Esophagus squamous epithelium (tissue), 5 donors: ENCODE data around the gene HAUS7. TPM values are rescaled to one million over a fixed set of nuclear protein-coding genes. Genes with fewer than 3 reads are reported as not detected.

ENCODE experiments used
- DNase-seq: peaks from one replicate; lab custom pipeline; 2025; lab: John Stamatoyannopoulos, UW
- H3K27ac ChIP-seq, 4 donors: fragments of 200-600 bp; sonication (generic); one replicate each; pipeline ENCODE4 v1.5.1; 2016 to 2019; ENCODE audit warnings: mild to moderate bottlenecking in 1 of 4
- H3K27me3 ChIP-seq, 4 donors: fragments of 200-600 bp; sonication (generic); 1 replicate in 3 of 4; 2 replicates in 1 of 4; pipeline versions ENCODE4 v1.5.1 to v1.6.0; 2017 to 2021; ENCODE audit warnings: antibody characterized with exemption in 1 of 4
- H3K36me3 ChIP-seq, 3 donors: fragments of 200-600 bp; sonication (generic); one replicate each; pipeline ENCODE4 v1.5.1; 2016 to 2019
- H3K4me1 ChIP-seq, 3 donors: fragments of 200-600 bp; sonication (generic); one replicate each; pipeline ENCODE4 v1.5.1; 2017 to 2019
- H3K4me3 ChIP-seq, 4 donors: fragments of 200-600 bp; sonication (generic); 1 replicate in 3 of 4; 2 replicates in 1 of 4; pipeline ENCODE4 v1.5.1; 2016 to 2019; ENCODE audit warnings: mild to moderate bottlenecking in 2 of 4, moderate library complexity in 1 of 4
- H3K9me3 ChIP-seq, 3 donors: fragments of 200-600 bp; sonication (generic); one replicate each; pipeline ENCODE4 v1.5.1; 2016 to 2019
- CTCF ChIP-seq, 6 experiments: fragments of 450-650 bp in 4 of 6; fragments of 200-600 bp in 2 of 6; sonication (generic) in 2 of 6; IDR thresholded peaks; one replicate each; pipeline ENCODE4 v1.5.1; 2016 to 2019; ENCODE audit warnings: antibody characterized with exemption in 6 of 6, mild to moderate bottlenecking in 4 of 6, moderate library complexity in 4 of 6
- POLR2A ChIP-seq, 4 donors: fragments of 450-650 bp; IDR thresholded peaks; one replicate each; pipeline ENCODE4 v1.6.1; 2017; ENCODE audit warnings: antibody characterized with exemption in 4 of 4, mild to moderate bottlenecking in 4 of 4, moderate library complexity in 3 of 4
- WGBS, 2 donors: methylation state at CpG; one replicate each; pipeline ENCODE4 v1.1.5; 2018; 5-methylcytosine and 5-hydroxymethylcytosine counted together
- intact Hi-C: fragments of 100-400 bp; cut with DNase I; formaldehyde crosslinking; loops from one replicate; pipeline ENCODE4 v1.15.0; 2022
- total RNA-seq, 4 donors: library from RNA; depleted of rRNA; stranded (reverse); fragments of >200 nt; gene quantifications; one replicate each; pipeline ENCODE4 v1.1.0, GENCODE V29; 2016
- donor health status: DM: yes; HTN: yes; CAD: no.

Gene HAUS7
- total RNA-seq, 4 donors from 2014 or later = 8.8 to 21.0 (median 12.1) TPM

- peaks cover 10 to 40% (median 19%) of the 10 kb centered on the region in 3 donors for H3K4me1 ChIP-seq
- H3K9me3 ChIP-seq = no peaks in the 10 kb centered on the region
- H3K27ac ChIP-seq = peak overlapping the region in 2 of 4 donors; percentile 59 to 65
- H3K27me3 ChIP-seq = no peaks in the 10 kb centered on the region
- intact Hi-C loops = no loop called here
- no peaks in the 10 kb centered on the region for H3K36me3 ChIP-seq
- no peak for DNase-seq
- 55 to 100% methylated on average over 1 to 2 of the region's 11 CpGs for WGBS, 2 donors
- TF ChIP-seq CTCF (IDR thresholded peaks at IDR 0.05) (no peak), POLR2A (IDR thresholded peaks at IDR 0.05) (no peak)
- no peak overlapping the region for H3K4me3 ChIP-seq
These were observed 17.3 kb upstream of the HAUS7 start for GRCh38 chrX:153487590-153488071.

GRCh38 chrX:153486171-153486570, 15.8 kb upstream of the HAUS7 start:
- H3K27me3 ChIP-seq = no peaks in the 10 kb centered on the region
- no peaks in the 10 kb centered on the region for H3K9me3 ChIP-seq
- intact Hi-C loops = no loop called here
- no peak for TF ChIP-seq CTCF (IDR thresholded peaks at IDR 0.05)
- no peak for TF ChIP-seq POLR2A (IDR thresholded peaks at IDR 0.05)
- WGBS, 2 donors = 60 to 81% methylated on average over 3 to 4 of the region's 10 CpGs
- no peak for DNase-seq
- peaks cover 10 to 43% (median 16%) of the 10 kb centered on the region in 3 donors for H3K4me1 ChIP-seq
- no peak overlapping the region for H3K27ac ChIP-seq
- H3K36me3 ChIP-seq = no peaks in the 10 kb centered on the region
- no peak overlapping the region for H3K4me3 ChIP-seq

- DNase-seq = no peak
- 40 to 84% methylated on average over 1 to 3 of the region's 30 CpGs for WGBS, 2 donors
- no peak for TF ChIP-seq CTCF (IDR thresholded peaks at IDR 0.05)
- no peak for TF ChIP-seq POLR2A (IDR thresholded peaks at IDR 0.05)
- H3K27me3 ChIP-seq = no peaks in the 10 kb centered on the region
- no peaks in the 10 kb centered on the region for H3K9me3 ChIP-seq
- no peaks in the 10 kb centered on the region for H3K36me3 ChIP-seq
- no peak overlapping the region for H3K27ac ChIP-seq
- intact Hi-C loops = no loop called here
- no peak overlapping the region for H3K4me3 ChIP-seq
- H3K4me1 ChIP-seq = peaks cover 10 to 49% (median 21%) of the 10 kb centered on the region in 3 donors
These were observed 15.2 kb upstream of the HAUS7 start for GRCh38 chrX:153485396-153486080.

GRCh38 chrX:153482376-153483015, 12.1 kb upstream of the HAUS7 start:
- WGBS, 2 donors = no CpG with 5 or more reads among the region's 23 CpGs
- TF ChIP-seq POLR2A (IDR thresholded peaks at IDR 0.05) = no peak
- no peak for TF ChIP-seq CTCF (IDR thresholded peaks at IDR 0.05)
- Histone ChIP-seq H3K4me3 (no peak overlapping the region), H3K4me1 (peaks cover 0 to 35% (median 11%) of the 10 kb centered on the region in 3 donors), H3K27me3 (no peaks in the 10 kb centered on the region), H3K27ac (no peak overlapping the region), H3K9me3 (no peaks in the 10 kb centered on the region), H3K36me3 (no peaks in the 10 kb centered on the region)
- intact Hi-C loops = no loop called here
- no peak for DNase-seq

- intact Hi-C loops = no loop called here
- no peaks in the 10 kb centered on the region for H3K9me3 ChIP-seq
- no CpG with 5 or more reads among the region's 13 CpGs for WGBS, 2 donors
- H3K27me3 ChIP-seq = no peaks in the 10 kb centered on the region
- no peaks in the 10 kb centered on the region for H3K36me3 ChIP-seq
- TF ChIP-seq CTCF (IDR thresholded peaks at IDR 0.05) = no peak
- TF ChIP-seq POLR2A (IDR thresholded peaks at IDR 0.05) = no peak
- peaks cover 0 to 36% (median 13%) of the 10 kb centered on the region in 3 donors for H3K4me1 ChIP-seq
- no peak overlapping the region for H3K27ac ChIP-seq
- no peak overlapping the region for H3K4me3 ChIP-seq
- no peak for DNase-seq
These were observed 10.7 kb upstream of the HAUS7 start for GRCh38 chrX:153481043-153481442.
